Non-pigmented ciliary epithelial cell (primary cell): ENCODE data around the gene MTUS2.

Experiments used
- DNase-seq: peaks from one replicate; pipeline ENCODE4 v3.0.0-alpha.2; 2010; ENCODE audit warnings: low read depth

Gene MTUS2

GRCh38 chr13:29508130-29508875 lies 688.2 kb downstream of the MTUS2 start:
- DNase-seq, result peak; percentile 46

- no peak for DNase-seq
Observed at GRCh38 chr13:29508876-29509252, 688.7 kb downstream of the MTUS2 start.

GRCh38 chr13:29509999-29510589 lies 690.0 kb downstream of the MTUS2 start:
- DNase-seq, result no peak

- no peak for DNase-seq
Observed at GRCh38 chr13:29510651-29511084, 690.5 kb downstream of the MTUS2 start.

- DNase-seq, result no peak
Observed at GRCh38 chr13:29511106-29511796, 691.1 kb downstream of the MTUS2 start.

- no peak for DNase-seq
Observed at GRCh38 chr13:29511980-29512379, 691.8 kb downstream of the MTUS2 start.

GRCh38 chr13:29513002-29513980 lies 693.2 kb downstream of the MTUS2 start:
- no peak for DNase-seq

- DNase-seq, result no peak
Observed at GRCh38 chr13:29513981-29514719, 694.0 kb downstream of the MTUS2 start.

- DNase-seq, result no peak
Observed at GRCh38 chr13:29514720-29515310, 694.7 kb downstream of the MTUS2 start.

- no peak for DNase-seq
Observed at GRCh38 chr13:29515372-29515771, 695.2 kb downstream of the MTUS2 start.

- DNase-seq, result no peak
Observed at GRCh38 chr13:29516012-29516411, 695.9 kb downstream of the MTUS2 start.

GRCh38 chr13:29516880-29517279 lies 696.7 kb downstream of the MTUS2 start:
- DNase-seq, result no peak

- DNase-seq, result no peak
Observed at GRCh38 chr13:29519921-29520320, 699.8 kb downstream of the MTUS2 start.

GRCh38 chr13:29520671-29521070 lies 700.5 kb downstream of the MTUS2 start:
- peak; percentile 72 for DNase-seq

- DNase-seq, result no peak
Observed at GRCh38 chr13:29521336-29521735, 701.2 kb downstream of the MTUS2 start.

GRCh38 chr13:29522044-29522685 lies 702.0 kb downstream of the MTUS2 start:
- peak; percentile 83 for DNase-seq

- DNase-seq, result no peak
Observed at GRCh38 chr13:29523199-29523961, 703.2 kb downstream of the MTUS2 start.

- DNase-seq, result no peak
Observed at GRCh38 chr13:29524176-29524575, 704.0 kb downstream of the MTUS2 start.

GRCh38 chr13:29524641-29525040 lies 704.5 kb downstream of the MTUS2 start:
- no peak for DNase-seq

GRCh38 chr13:29525757-29526156 lies 705.6 kb downstream of the MTUS2 start:
- DNase-seq, result no peak
